Bronchial epithelial cell (primary cell): Measurements from ENCODE around the gene GNS. TPM values are rescaled to one million over a fixed set of nuclear protein-coding genes. Genes with fewer than 3 reads are reported as not detected.
"Not testable (repeated sequence)": the region's sequence is repeated elsewhere in the genome, so short reads cannot be mapped to it uniquely, and the experiment has no call there.

Source experiments
- DNase-seq: peaks from one replicate; pipeline ENCODE4 v3.0.0-alpha.2; 2010; ENCODE audit warnings: low read depth
- FAIRE-seq: peaks from 2 replicates; lab custom pipeline; 2011; peaks lifted over from hg19 to GRCh38; lab: Jason Lieb, UNC
- H3K27me3 ChIP-seq: 2 replicates; pipeline ENCODE4 v1.5.1; 2011; ENCODE audit warnings: low read length; ENCODE audit not compliant: control insufficient read depth, insufficient read depth
- H3K36me3 ChIP-seq: 2 replicates; pipeline ENCODE4 v1.5.1; 2011; ENCODE audit warnings: low read length; ENCODE audit not compliant: control insufficient read depth, insufficient read depth
- H3K4me3 ChIP-seq: 2 replicates; pipeline ENCODE4 v1.5.1; 2011; ENCODE audit warnings: mild to moderate bottlenecking, low read depth, low read length, control low read depth
- total RNA-seq: library from RNA; depleted of rRNA; stranded (reverse); fragments of >200 nt; gene quantifications from 2 replicates; pipeline ENCODE4 v1.2.1, GENCODE V29; 2014
- TF ChIP-seq, protein P1 (sequence below): IDR thresholded peaks from 2 replicates; pipeline ENCODE4 v1.5.1; 2011; ENCODE audit warnings: mild to moderate bottlenecking, moderate library complexity, low read length, control low read depth, inconsistent platforms; ENCODE audit not compliant: insufficient read depth, severe bottlenecking

The GNS gene
- total RNA-seq, 1 donor from 2014 or later, result 99.0 TPM

GRCh38 chr12:64781280-64782190 is 22.3 kb upstream of the GNS start:
- Histone ChIP-seq H3K4me3 (peak overlapping the region; percentile 44), H3K27me3 (peaks cover 5% of the 10 kb centered on the region), H3K36me3 (no peaks in the 10 kb centered on the region)
- FAIRE-seq (no peak), DNase-seq (no peak)
- TF ChIP-seq, protein P1, sequence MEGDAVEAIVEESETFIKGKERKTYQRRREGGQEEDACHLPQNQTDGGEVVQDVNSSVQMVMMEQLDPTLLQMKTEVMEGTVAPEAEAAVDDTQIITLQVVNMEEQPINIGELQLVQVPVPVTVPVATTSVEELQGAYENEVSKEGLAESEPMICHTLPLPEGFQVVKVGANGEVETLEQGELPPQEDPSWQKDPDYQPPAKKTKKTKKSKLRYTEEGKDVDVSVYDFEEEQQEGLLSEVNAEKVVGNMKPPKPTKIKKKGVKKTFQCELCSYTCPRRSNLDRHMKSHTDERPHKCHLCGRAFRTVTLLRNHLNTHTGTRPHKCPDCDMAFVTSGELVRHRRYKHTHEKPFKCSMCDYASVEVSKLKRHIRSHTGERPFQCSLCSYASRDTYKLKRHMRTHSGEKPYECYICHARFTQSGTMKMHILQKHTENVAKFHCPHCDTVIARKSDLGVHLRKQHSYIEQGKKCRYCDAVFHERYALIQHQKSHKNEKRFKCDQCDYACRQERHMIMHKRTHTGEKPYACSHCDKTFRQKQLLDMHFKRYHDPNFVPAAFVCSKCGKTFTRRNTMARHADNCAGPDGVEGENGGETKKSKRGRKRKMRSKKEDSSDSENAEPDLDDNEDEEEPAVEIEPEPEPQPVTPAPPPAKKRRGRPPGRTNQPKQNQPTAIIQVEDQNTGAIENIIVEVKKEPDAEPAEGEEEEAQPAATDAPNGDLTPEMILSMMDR, result no peak

GRCh38 chr12:64780531-64781279 is 21.5 kb upstream of the GNS start:
- FAIRE-seq, result no peak
- TF ChIP-seq, protein P1, result no peak
- H3K4me3 ChIP-seq, result peak overlapping the region; percentile 44
- H3K36me3 ChIP-seq, result no peaks in the 10 kb centered on the region
- no peak for DNase-seq
- peaks cover 5% of the 10 kb centered on the region for H3K27me3 ChIP-seq

- peak overlapping the region; percentile 44 for H3K4me3 ChIP-seq
- no peak for DNase-seq
- no peaks in the 10 kb centered on the region for H3K36me3 ChIP-seq
- peaks cover 5% of the 10 kb centered on the region for H3K27me3 ChIP-seq
- FAIRE-seq, result no peak
- TF ChIP-seq, protein P1, result no peak
Measured at GRCh38 chr12:64780132-64780530, 20.9 kb upstream of the GNS start.

DNA sequence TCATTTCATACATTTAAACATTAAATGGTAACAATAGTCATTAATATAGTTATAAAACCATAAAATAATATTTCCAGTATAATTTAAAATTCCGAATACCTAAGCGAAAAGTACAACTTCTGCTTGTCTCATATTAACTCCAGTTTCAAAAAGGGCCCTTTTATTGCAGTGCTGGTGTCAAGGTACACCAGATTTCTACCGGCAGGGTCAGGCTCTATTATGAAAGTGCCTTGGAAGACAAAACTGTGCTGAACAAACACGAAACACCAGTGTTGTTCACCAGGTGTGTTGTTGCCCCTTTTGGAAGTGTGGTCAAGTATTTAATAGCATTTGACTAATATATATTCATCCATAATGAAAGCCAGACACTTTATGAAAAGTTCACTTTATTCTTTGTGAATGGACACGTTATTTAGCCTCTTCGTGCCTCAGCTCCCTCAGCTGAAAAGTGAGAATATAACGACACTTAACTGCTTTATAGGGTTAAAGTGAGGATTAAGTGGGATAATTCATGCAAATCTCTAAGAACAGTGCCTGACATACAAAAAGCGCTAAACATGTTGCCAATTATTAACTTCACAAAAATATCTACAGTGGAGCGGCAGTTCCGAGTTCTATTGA is 20.3 kb upstream of the GNS start:
- FAIRE-seq (no peak), DNase-seq (no peak)
- Histone ChIP-seq H3K36me3 (no peaks in the 10 kb centered on the region), H3K4me3 (no peak overlapping the region), H3K27me3 (peaks cover 5% of the 10 kb centered on the region)
- TF ChIP-seq, protein P1, result no peak

DNA sequence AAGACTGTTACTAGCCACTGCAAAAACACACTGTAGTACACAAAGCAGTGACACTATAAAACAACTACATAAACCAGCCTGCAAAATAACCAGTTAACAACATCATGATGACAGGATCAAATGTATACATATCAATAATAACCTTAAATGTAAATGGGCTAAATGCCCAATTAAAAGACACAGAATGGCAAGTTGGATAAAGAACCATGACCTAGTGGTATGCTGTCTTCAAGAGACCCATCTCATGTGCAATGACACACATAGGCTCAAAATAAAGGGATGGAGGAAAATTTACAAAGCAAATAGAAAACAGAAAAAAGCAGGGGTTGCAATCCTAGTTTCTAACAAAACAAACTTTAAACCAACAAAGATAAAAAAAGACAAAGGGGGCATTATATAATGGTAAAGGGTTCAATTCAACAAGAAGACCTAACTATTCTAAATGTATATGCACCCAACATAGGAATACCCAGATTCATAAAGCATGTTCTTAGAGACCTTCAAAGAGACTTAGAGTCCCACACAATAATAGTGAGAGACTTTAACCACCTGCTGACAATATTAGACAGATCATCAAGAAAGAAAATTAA is 16.0 kb upstream of the GNS start:
- H3K36me3 ChIP-seq, FAIRE-seq, DNase-seq, H3K4me3 ChIP-seq, H3K27me3 ChIP-seq: not testable (repeated sequence)
